ENCODE results near the gene PWP1.
"Not testable (repeated sequence)": the region's sequence is repeated elsewhere in the genome, so short reads cannot be mapped to it uniquely, and the experiment has no call there.

Gene PWP1

DNA sequence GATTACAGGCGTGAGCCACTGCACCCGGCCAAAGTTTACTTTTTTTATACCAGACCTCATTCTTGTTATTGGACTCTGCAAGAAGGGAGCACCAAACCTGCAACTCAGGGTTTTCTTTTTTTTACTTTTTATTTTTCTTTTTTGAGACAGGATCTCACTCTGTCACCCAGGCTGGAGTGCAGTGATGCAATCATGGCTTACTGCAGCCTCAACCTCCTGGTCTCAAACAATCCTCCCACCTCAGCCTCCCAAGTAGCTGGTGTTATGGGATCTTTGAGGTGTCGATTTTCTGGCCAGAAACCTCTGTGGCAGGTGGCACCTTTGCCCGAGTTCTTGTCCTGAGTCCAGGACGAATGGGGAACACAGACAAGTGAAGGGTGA, 4.2 kb upstream of the PWP1 start:
- H3K27me3 ChIP-seq (ENCODE audit: insufficient read depth, low read depth, severe bottlenecking): peaks cover 3% of the 10 kb centered on the region
- no peak for DNase-seq
- no peaks in the 10 kb centered on the region for H3K36me3 ChIP-seq
- TF ChIP-seq, protein P1, sequence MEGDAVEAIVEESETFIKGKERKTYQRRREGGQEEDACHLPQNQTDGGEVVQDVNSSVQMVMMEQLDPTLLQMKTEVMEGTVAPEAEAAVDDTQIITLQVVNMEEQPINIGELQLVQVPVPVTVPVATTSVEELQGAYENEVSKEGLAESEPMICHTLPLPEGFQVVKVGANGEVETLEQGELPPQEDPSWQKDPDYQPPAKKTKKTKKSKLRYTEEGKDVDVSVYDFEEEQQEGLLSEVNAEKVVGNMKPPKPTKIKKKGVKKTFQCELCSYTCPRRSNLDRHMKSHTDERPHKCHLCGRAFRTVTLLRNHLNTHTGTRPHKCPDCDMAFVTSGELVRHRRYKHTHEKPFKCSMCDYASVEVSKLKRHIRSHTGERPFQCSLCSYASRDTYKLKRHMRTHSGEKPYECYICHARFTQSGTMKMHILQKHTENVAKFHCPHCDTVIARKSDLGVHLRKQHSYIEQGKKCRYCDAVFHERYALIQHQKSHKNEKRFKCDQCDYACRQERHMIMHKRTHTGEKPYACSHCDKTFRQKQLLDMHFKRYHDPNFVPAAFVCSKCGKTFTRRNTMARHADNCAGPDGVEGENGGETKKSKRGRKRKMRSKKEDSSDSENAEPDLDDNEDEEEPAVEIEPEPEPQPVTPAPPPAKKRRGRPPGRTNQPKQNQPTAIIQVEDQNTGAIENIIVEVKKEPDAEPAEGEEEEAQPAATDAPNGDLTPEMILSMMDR (IDR thresholded peaks at IDR 0.05; ENCODE audit: low read depth, low read length): no peak
- H3K27ac ChIP-seq: no peak overlapping the region
- no peaks in the 10 kb centered on the region for H3K9me3 ChIP-seq (ENCODE audit: severe bottlenecking)
- no peak overlapping the region for H3K4me3 ChIP-seq (ENCODE audit: low read depth, low read length)

- Histone ChIP-seq H3K27ac (no peak overlapping the region), H3K36me3 (no peaks in the 10 kb centered on the region), H3K4me3 (ENCODE audit: low read depth, low read length) (no peak overlapping the region), H3K9me3 (ENCODE audit: severe bottlenecking) (no peaks in the 10 kb centered on the region), H3K27me3 (ENCODE audit: insufficient read depth, low read depth, severe bottlenecking) (no peaks in the 10 kb centered on the region)
- TF ChIP-seq, protein P1 (IDR thresholded peaks at IDR 0.05; ENCODE audit: low read depth, low read length): no peak
- DNase-seq: no peak
Measured at GRCh38 chr12:107681836-107682820, 3.5 kb upstream of the PWP1 start.

DNA sequence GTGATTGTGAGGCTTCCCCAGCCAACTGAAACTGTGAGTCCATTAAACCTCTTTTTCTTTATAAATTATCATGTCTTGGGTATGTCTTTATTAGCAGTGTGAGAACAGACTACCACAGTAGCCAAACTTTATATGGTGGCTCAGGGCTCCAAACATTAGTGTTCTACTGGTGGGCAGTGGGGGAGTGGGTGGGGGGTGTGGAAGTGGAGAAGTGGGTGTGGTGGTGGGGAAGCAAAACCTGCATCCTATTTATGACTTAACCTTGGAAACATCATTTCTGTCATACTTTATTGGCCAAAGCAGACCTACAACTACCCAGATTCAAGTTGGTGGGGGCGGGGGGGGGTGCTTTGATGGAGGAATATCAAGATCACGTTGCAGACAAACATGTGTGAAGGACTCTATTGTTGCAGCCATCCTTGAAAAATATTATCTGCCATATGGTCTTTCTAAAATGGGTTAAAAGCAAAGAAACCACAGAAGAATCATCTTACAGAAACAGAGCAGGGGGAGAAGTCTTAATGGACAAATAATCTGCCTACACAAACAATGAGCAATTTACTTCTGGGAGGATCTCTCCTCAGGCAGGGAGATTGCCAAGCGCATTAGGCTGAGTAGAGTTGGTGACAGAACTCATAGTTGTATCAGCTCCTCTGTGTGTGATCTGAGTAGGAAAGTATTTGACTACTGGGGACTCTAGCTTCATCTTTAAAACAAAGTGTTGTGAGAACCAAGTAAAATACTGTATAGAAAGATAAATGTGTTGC, 1.4 kb upstream of the PWP1 start:
- peaks cover 10% of the 10 kb centered on the region for H3K36me3 ChIP-seq
- no peak overlapping the region for H3K27ac ChIP-seq
- no peak for DNase-seq
- TF ChIP-seq, protein P1 (IDR thresholded peaks at IDR 0.05; ENCODE audit: low read depth, low read length): no peak
- H3K27me3 ChIP-seq (ENCODE audit: insufficient read depth, low read depth, severe bottlenecking): no peaks in the 10 kb centered on the region
- peak overlapping the region; percentile 87; the same call in 1 of the 2 replicates for H3K4me3 ChIP-seq (ENCODE audit: low read depth, low read length)
- no peaks in the 10 kb centered on the region for H3K9me3 ChIP-seq (ENCODE audit: severe bottlenecking)

- TF ChIP-seq, protein P1 (IDR thresholded peaks at IDR 0.05; ENCODE audit: low read depth, low read length): no peak
- H3K27me3 ChIP-seq (ENCODE audit: insufficient read depth, low read depth, severe bottlenecking): no peaks in the 10 kb centered on the region
- peak; percentile 16 for DNase-seq
- peak overlapping the region; percentile 64 for H3K27ac ChIP-seq
- H3K9me3 ChIP-seq (ENCODE audit: severe bottlenecking): no peaks in the 10 kb centered on the region
- H3K4me3 ChIP-seq (ENCODE audit: low read depth, low read length): peak overlapping the region; percentile 87
- H3K36me3 ChIP-seq: peaks cover 18% of the 10 kb centered on the region
Measured at GRCh38 chr12:107684990-107685359, 624 bp upstream of the PWP1 start.

DNA sequence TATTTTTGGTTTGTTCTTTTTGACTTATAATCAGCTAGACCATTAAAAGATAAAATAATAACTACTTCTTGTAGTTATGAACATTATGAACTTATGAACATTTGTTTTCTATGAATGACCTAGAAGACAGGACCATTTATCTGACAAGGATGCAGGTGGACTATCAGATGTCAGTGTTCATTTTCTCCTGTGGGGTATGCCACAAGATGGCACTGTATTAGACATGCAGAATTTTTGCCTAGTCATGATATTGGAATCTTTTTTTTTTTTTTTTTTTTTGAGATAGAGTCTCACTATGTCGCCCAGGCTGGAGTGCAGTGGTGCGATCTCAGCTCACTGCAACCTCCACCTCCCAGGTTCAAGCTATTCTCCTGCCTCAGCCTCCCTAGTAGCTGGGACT, 10.2 kb downstream of the PWP1 start:
- H3K9me3 ChIP-seq (ENCODE audit: severe bottlenecking); H3K4me3 ChIP-seq (ENCODE audit: low read depth, low read length); H3K27ac ChIP-seq; DNase-seq; H3K27me3 ChIP-seq (ENCODE audit: insufficient read depth, low read depth, severe bottlenecking): not testable (repeated sequence)
- H3K36me3 ChIP-seq: peaks cover 73% of the 10 kb centered on the region

- TF ChIP-seq, protein P1 (IDR thresholded peaks at IDR 0.05; ENCODE audit: low read depth, low read length): no peak
- no peak for DNase-seq
- no peaks in the 10 kb centered on the region for H3K9me3 ChIP-seq (ENCODE audit: severe bottlenecking)
- H3K27me3 ChIP-seq (ENCODE audit: insufficient read depth, low read depth, severe bottlenecking): no peaks in the 10 kb centered on the region
- H3K4me3 ChIP-seq (ENCODE audit: low read depth, low read length): no peak overlapping the region
- no peak overlapping the region for H3K27ac ChIP-seq
- peaks cover 65% of the 10 kb centered on the region for H3K36me3 ChIP-seq
Measured at GRCh38 chr12:107702106-107702505, 16.5 kb downstream of the PWP1 start.
